NT2/D1 (cell line): Measurements from ENCODE around the gene HOXA11.

Source experiments
- SUZ12 ChIP-seq: IDR thresholded peaks from 2 replicates; pipeline ENCODE4 v1.6.1; 2011; ENCODE audit not compliant: insufficient read length, insufficient read depth; ENCODE audit errors: extremely low read depth
- YY1 ChIP-seq: IDR thresholded peaks from 2 replicates; pipeline ENCODE4 v1.6.1; 2011; ENCODE audit not compliant: insufficient read length, insufficient read depth

DNA sequence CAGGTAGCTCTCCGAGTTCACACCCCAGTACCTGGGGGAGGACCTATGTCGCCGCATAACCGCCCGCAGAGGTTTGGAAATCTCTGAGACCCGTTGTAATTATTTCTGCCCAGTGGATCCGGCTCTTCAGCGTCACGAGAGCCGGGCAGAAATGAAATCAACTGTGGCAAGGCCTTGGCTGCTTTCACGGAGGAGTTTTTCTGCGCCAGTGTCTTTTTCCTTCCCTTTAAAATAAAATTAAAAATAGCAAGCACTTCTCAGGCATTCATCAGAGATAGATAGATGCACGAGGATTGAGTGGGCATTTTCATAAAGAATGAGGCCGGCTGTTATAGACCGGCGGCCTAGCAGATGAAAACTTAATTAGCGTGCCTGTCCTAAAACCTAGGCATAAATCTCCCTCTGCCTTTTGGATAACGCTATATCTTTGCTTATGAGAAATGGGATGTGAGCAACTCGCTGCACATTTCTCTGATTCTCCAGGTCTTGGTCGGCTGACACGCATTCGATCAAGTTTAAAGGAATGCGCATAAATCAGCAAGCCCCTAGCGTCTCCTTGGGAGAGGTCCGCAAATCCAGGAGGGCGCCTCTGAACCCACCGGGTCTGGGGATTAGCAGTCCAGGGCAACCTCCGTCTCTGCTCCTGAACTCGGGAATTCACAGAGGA is 8.4 kb upstream of the HOXA11 start:
- no peak for TF ChIP-seq YY1
- TF ChIP-seq SUZ12: peak; percentile 15
